GM23338 (cell line): ENCODE measurements around the gene PDE4B. TPM values are rescaled to one million over a fixed set of nuclear protein-coding genes. Genes with fewer than 3 reads are reported as not detected.

Experiments used
- ATAC-seq: fragments of 200-7000 bp; cut with Tn5 transposase; 3 replicates; pipeline ENCODE4 v1.9.1; 2020
- DNase-seq: peaks from one replicate; pipeline ENCODE4 v3.0.0-alpha.2; 2015; ENCODE audit warnings: low spot score
- H2AFZ ChIP-seq: fragments of 200-600 bp; sonication (generic); 2 replicates; pipeline ENCODE4 v1.8.0; 2016; ENCODE audit warnings: antibody characterized with exemption, mild to moderate bottlenecking, moderate library complexity
- H3F3A ChIP-seq: fragments of 200-600 bp; sonication (generic); replicated peaks from 2 replicates; pipeline ENCODE4 v1.8.0; 2017; ENCODE audit warnings: antibody characterized with exemption, mixed run types, low read depth
- H3K27ac ChIP-seq: fragments of 200-600 bp; sonication (generic); 2 replicates; pipeline ENCODE4 v1.6.1; 2016; ENCODE audit warnings: low read depth
- H3K27me3 ChIP-seq: fragments of 200-600 bp; sonication (generic); 2 replicates; pipeline ENCODE4 v1.8.0; 2016; ENCODE audit warnings: mild to moderate bottlenecking, mixed run types, moderate library complexity; ENCODE audit not compliant: insufficient read depth
- H3K36me3 ChIP-seq: fragments of 200-600 bp; sonication (generic); 2 replicates; pipeline ENCODE4 v1.8.0; 2016; ENCODE audit warnings: mild to moderate bottlenecking; ENCODE audit not compliant: insufficient read depth
- H3K4me1 ChIP-seq: fragments of 200-600 bp; sonication (generic); 2 replicates; pipeline ENCODE4 v1.8.0; 2016; ENCODE audit warnings: mild to moderate bottlenecking, moderate library complexity; ENCODE audit not compliant: insufficient read depth
- H3K4me2 ChIP-seq: fragments of 200-600 bp; sonication (generic); 2 replicates; pipeline ENCODE4 v1.7.1; 2017; ENCODE audit warnings: mixed run types
- H3K4me3 ChIP-seq: fragments of 200-600 bp; sonication (generic); 2 replicates; pipeline ENCODE4 v1.6.1; 2016; ENCODE audit warnings: mixed run types
- H3K79me2 ChIP-seq: fragments of 200-600 bp; sonication (generic); replicated peaks from 2 replicates; pipeline ENCODE4 v1.8.0; 2017; ENCODE audit warnings: mild to moderate bottlenecking; ENCODE audit not compliant: insufficient read depth
- H3K9me2 ChIP-seq: fragments of 200-600 bp; sonication (generic); 2 replicates; pipeline ENCODE4 v1.8.0; 2017; ENCODE audit not compliant: insufficient read depth
- H4K20me1 ChIP-seq: fragments of 200-600 bp; sonication (generic); replicated peaks from 2 replicates; pipeline ENCODE4 v1.8.0; 2017; ENCODE audit warnings: mild to moderate bottlenecking; ENCODE audit not compliant: insufficient read depth
- H3K27ac Mint-ChIP-seq: 2 replicates; pipeline ENCODE4 v1.8.0; 2020; ENCODE audit warnings: inconsistent platforms, mild to moderate bottlenecking, moderate library complexity, mixed read lengths
- H3K27me3 Mint-ChIP-seq: 3 replicates; pipeline ENCODE4 v1.8.0; 2022; ENCODE audit warnings: low read depth, mild to moderate bottlenecking, moderate library complexity, mixed read lengths, inconsistent platforms; ENCODE audit not compliant: insufficient read depth, poor library complexity
- H3K36me3 Mint-ChIP-seq: 3 replicates; pipeline ENCODE4 v1.8.0; 2021; ENCODE audit warnings: low read depth, mild to moderate bottlenecking, inconsistent platforms, moderate library complexity, mixed read lengths
- H3K4me1 Mint-ChIP-seq: 3 replicates; pipeline ENCODE4 v1.8.0; 2020; ENCODE audit warnings: mild to moderate bottlenecking, inconsistent platforms, mixed read lengths
- H3K4me3 Mint-ChIP-seq: 3 replicates; pipeline ENCODE4 v1.8.0; 2021; ENCODE audit warnings: moderate library complexity, mild to moderate bottlenecking, inconsistent platforms, mixed read lengths
- H3K9me3 Mint-ChIP-seq: 3 replicates; pipeline ENCODE4 v1.8.0; 2020; ENCODE audit warnings: moderate library complexity, mild to moderate bottlenecking, inconsistent platforms, mixed read lengths
- CREB1 ChIP-seq: fragments of 250-450 bp; sonication (Bioruptor Pico); IDR thresholded peaks from 2 replicates; pipeline ENCODE4 v1.5.0; 2020; ENCODE audit warnings: low read depth, mild to moderate bottlenecking, moderate library complexity
- CTCF ChIP-seq, 2 experiments: fragments of 200-600 bp in 1 of 2; sonication (generic) in 1 of 2; conservative IDR thresholded peaks; 2 replicates each; pipeline versions ENCODE4 v1.5.1 to v1.6.1; 2016 to 2017; ENCODE audit warnings: antibody characterized with exemption in 2 of 2, low read depth in 2 of 2, mild to moderate bottlenecking in 2 of 2, moderate library complexity in 1 of 2
- ETS1 ChIP-seq: IDR thresholded peaks from 2 replicates; pipeline ENCODE4 v1.6.1; 2016; ENCODE audit warnings: antibody characterized with exemption
- EZH2 ChIP-seq: fragments of 200-600 bp; sonication (generic); IDR thresholded peaks from one replicate; pipeline ENCODE4 v1.8.0; 2017; ENCODE audit warnings: antibody characterized with exemption, mild to moderate bottlenecking, low read depth; ENCODE audit not compliant: unreplicated experiment
- EZH2phosphoT487 ChIP-seq: fragments of 200-600 bp; sonication (generic); IDR thresholded peaks from one replicate; pipeline ENCODE4 v1.8.1; 2018; ENCODE audit warnings: antibody characterized with exemption; ENCODE audit not compliant: unreplicated experiment
- JUNB ChIP-seq: IDR thresholded peaks from one replicate; pipeline ENCODE4 v1.6.1; 2016; ENCODE audit warnings: antibody characterized with exemption; ENCODE audit not compliant: unreplicated experiment
- NANOG ChIP-seq: IDR thresholded peaks from 2 replicates; pipeline ENCODE4 v1.6.1; 2016; ENCODE audit warnings: antibody characterized with exemption, borderline replicate concordance
- POLR2AphosphoS5 ChIP-seq: IDR thresholded peaks from 2 replicates; pipeline ENCODE4 v1.6.1; 2016; ENCODE audit warnings: antibody characterized with exemption, low read depth
- STAT1 ChIP-seq: IDR thresholded peaks from one replicate; pipeline ENCODE4 v1.6.1; 2016; ENCODE audit warnings: antibody characterized with exemption; ENCODE audit not compliant: unreplicated experiment
- ZNF114 ChIP-seq: fragments of 250-450 bp; sonication (Bioruptor Pico); IDR thresholded peaks from 2 replicates; pipeline ENCODE4 v1.5.0; 2020; ENCODE audit warnings: mild to moderate bottlenecking, moderate library complexity
- ZNF331 ChIP-seq: fragments of 250-450 bp; sonication (Bioruptor Pico); IDR thresholded peaks from 2 replicates; pipeline ENCODE4 v1.5.0; 2020; ENCODE audit warnings: low read depth, mild to moderate bottlenecking, moderate library complexity
- ZNF462 ChIP-seq: fragments of 250-450 bp; sonication (Bioruptor Pico); IDR thresholded peaks from 2 replicates; pipeline ENCODE4 v1.5.0; 2020; ENCODE audit warnings: mild to moderate bottlenecking, moderate library complexity
- polyA plus RNA-seq: library from polyadenylated mRNA; unstranded; fragments of >200 nt; fragmentation: Nextera tagmentation; extraction: Ambion mirVana; gene quantifications from 2 replicates; pipeline ENCODE4 v1.2.1, GENCODE V29; 2016
- total RNA-seq: library from RNA; depleted of rRNA; stranded (reverse); fragments of >200 nt; shearing (Covaris generic); gene quantifications from 2 replicates; pipeline ENCODE4 v1.2.3, GENCODE V29; 2014
- TF ChIP-seq, protein P1 (sequence below): IDR thresholded peaks from one replicate; pipeline ENCODE4 v1.6.1; 2018; ENCODE audit warnings: antibody characterized with exemption; ENCODE audit not compliant: unreplicated experiment

Gene PDE4B
- total and polyA plus RNA-seq, 2 experiments from 2014 or later = 14.0 to 25.6 TPM

DNA sequence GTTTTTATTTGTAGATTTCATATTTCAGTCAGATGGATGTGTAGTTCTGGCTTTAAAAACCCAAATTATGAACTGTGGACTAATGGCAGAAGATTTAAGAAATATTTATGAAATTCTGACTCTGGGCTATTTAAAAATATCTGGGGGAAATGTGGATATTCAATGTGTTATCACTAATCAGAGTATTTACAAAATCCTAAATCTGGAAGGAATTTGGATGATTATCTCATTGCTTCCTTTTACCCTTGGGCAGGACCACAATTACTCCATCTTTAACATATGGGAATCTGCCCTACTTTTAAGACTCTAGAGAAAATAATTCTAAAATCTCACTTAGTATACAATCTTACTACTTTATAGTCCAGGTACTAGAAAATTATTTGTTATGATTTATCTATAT is 203.2 kb downstream of the PDE4B start:
- Mint-ChIP-seq H3K27me3 (peaks cover 10% of the 10 kb centered on the region), H3K4me3 (no peak overlapping the region), H3K36me3 (no peaks in the 10 kb centered on the region), H3K4me1 (no peaks in the 10 kb centered on the region), H3K27ac (no peak overlapping the region), H3K9me3 (no peaks in the 10 kb centered on the region)
- H3K4me1 ChIP-seq = no peaks in the 10 kb centered on the region
- H2AFZ ChIP-seq = no peak overlapping the region
- H3F3A ChIP-seq = no peaks in the 10 kb centered on the region
- DNase-seq (no peak), ATAC-seq (no peak)
- no peaks in the 10 kb centered on the region for H3K9me2 ChIP-seq
- no peak overlapping the region for H3K4me2 ChIP-seq
- H3K79me2 ChIP-seq = no peaks in the 10 kb centered on the region
- no peak overlapping the region for H3K4me3 ChIP-seq
- no peaks in the 10 kb centered on the region for H3K36me3 ChIP-seq
- H4K20me1 ChIP-seq = no peaks in the 10 kb centered on the region
- no peak overlapping the region for H3K27ac ChIP-seq
- H3K27me3 ChIP-seq = peaks cover 12% of the 10 kb centered on the region; the same call in 1 of the 2 replicates
- no peak for TF ChIP-seq CREB1 (CRISPR knock-in tag)
- TF ChIP-seq ZNF114 (CRISPR knock-in tag) = no peak
- no peak for TF ChIP-seq EZH2phosphoT487
- no peak for TF ChIP-seq ZNF462
- no peak for TF ChIP-seq JUNB
- TF ChIP-seq STAT1 = no peak
- no peak for TF ChIP-seq POLR2AphosphoS5
- no peak for TF ChIP-seq EZH2
- no peak for TF ChIP-seq ZNF331 (CRISPR knock-in tag)
- no peak for TF ChIP-seq NANOG
- TF ChIP-seq ETS1 = no peak
- TF ChIP-seq, protein P1, sequence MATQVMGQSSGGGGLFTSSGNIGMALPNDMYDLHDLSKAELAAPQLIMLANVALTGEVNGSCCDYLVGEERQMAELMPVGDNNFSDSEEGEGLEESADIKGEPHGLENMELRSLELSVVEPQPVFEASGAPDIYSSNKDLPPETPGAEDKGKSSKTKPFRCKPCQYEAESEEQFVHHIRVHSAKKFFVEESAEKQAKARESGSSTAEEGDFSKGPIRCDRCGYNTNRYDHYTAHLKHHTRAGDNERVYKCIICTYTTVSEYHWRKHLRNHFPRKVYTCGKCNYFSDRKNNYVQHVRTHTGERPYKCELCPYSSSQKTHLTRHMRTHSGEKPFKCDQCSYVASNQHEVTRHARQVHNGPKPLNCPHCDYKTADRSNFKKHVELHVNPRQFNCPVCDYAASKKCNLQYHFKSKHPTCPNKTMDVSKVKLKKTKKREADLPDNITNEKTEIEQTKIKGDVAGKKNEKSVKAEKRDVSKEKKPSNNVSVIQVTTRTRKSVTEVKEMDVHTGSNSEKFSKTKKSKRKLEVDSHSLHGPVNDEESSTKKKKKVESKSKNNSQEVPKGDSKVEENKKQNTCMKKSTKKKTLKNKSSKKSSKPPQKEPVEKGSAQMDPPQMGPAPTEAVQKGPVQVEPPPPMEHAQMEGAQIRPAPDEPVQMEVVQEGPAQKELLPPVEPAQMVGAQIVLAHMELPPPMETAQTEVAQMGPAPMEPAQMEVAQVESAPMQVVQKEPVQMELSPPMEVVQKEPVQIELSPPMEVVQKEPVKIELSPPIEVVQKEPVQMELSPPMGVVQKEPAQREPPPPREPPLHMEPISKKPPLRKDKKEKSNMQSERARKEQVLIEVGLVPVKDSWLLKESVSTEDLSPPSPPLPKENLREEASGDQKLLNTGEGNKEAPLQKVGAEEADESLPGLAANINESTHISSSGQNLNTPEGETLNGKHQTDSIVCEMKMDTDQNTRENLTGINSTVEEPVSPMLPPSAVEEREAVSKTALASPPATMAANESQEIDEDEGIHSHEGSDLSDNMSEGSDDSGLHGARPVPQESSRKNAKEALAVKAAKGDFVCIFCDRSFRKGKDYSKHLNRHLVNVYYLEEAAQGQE = no peak
- no peak for TF ChIP-seq CTCF (conservative IDR thresholded peaks at IDR 0.05; ENCODE audit: low read depth in 2 of 2)
